Epithelial cell of prostate (primary cell): Measurements from ENCODE around the gene CTXN1.
A peak's percentile ranks its signal among the peaks of the same experiment; 100 is the strongest.
"Not testable (repeated sequence)": the region's sequence is repeated elsewhere in the genome, so short reads cannot be mapped to it uniquely, and the experiment has no call there.

Source experiments
- DNase-seq: peaks from one replicate; pipeline ENCODE4 v3.0.0-alpha.2; 2011; ENCODE audit warnings: low read depth, low spot score
- H3K27ac ChIP-seq: fragments of 450-650 bp; 2 replicates; pipeline ENCODE4 v1.5.1; 2017; ENCODE audit warnings: mild to moderate bottlenecking

Gene CTXN1

DNA sequence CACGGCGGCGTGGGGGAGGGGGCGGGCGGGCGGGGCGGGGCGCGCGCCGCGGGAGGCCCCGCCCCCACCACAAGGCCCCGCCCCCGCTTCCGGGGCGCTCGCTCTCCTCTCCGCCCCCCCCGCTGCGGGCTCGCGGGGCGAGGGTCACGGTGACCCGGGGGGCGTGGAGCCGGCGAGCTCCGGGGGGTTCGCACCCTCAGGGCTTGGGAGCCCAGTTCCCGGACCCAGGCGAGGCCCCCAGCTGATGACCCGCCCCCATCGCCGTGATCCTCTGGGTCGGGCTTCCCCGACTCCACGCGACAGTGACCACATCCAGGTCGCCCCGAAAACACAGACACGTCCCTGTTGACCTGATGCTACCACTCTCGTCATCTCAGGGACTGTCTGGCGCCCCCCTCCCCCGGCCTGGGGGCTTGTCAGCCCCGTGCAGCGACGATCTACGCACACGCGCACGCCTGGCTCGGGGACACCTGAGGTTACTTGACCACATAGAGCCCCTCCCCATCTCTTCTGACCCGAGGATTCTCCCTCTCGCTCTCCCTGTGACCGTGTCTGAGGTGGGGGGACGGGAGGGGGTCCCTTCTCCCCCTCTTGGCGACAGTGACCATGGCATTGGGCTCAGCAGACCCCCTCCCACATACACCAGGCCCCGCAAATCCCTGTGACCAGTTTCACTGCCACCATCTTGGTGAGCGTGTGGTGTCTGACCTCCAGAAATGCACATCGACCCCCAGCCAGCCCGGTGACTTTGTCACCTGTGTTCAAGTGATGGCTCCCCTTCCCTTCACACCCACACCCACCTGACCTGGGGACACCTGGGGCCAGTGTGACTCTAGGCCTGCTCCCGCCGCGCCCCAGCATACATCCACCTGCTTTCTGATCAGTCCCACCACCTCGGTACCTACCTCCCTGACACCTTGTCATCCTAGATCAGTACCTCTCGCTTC, 21.6 kb downstream of the CTXN1 start:
- no peak for DNase-seq
- H3K27ac ChIP-seq, result peak overlapping the region; percentile 81

DNA sequence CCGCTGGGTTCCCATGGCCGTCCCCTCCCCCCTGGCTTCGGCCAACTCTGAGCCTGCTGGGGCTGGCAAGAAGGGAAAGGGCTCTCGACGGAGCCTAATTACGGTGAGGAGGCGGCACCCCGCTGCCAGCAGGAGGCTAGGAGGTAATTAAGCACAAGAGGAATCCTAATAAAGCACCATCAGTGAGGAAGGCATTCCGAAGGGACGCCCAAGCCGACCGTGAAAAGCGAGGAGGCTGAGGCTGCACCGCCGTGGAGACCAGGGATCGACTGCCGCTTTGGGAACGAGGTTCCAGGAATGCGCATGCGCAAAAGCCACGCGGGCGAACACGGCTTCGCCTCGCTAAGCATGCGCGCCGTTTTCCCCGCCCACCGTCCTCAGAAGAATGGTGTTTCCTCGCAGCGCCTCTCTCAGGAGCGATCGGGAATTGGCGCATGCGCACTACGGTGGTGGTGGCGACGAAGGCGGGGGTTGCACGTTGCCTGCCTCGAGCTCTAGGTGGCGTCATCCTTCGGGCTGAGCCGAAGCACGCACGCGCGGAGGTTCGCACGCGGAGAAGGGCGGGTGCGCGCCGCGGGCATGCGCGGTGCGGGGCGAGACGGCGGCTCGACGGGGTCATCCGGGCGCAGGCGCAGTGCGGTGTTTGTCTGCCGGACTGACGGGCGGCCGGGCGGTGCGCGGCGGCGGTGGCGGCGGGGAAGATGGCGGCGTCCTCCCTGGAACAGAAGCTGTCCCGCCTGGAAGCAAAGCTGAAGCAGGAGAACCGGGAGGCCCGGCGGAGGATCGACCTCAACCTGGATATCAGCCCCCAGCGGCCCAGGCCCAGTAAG, 22.5 kb downstream of the CTXN1 start, which contains the start of gene MAP2K7:
TSS of gene MAP2K7 (plus strand) at position 634 of the 830 bp plus-strand sequence. CDS start at position 702, 68 bp downstream.
- peak within 1 kb of the TSS; percentile 81 for H3K27ac ChIP-seq
- DNase-seq, result peak; percentile 89

DNA sequence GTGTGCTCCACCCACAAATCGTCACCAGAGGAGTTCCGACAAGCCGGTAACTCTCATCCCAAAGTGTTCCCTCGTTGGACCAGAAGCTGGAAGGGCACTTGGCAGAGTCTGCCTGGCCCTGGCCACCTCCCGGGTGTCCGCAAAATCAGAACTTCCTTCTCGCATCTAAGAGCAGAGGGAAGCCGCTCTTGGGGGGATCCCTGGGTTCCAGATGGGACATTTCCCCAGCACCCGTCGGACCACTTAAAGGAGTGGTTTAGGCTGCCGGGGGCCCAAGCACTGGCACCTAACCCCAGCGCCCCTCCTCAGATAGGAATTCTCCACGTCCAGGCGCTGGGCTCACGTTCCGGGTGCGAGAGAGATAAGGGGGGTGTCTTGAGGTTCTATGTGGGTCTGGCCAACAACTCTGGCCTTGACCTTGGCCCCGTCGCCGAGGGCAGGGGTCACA, 23.1 kb downstream of the CTXN1 start:
- no peak for DNase-seq

DNA sequence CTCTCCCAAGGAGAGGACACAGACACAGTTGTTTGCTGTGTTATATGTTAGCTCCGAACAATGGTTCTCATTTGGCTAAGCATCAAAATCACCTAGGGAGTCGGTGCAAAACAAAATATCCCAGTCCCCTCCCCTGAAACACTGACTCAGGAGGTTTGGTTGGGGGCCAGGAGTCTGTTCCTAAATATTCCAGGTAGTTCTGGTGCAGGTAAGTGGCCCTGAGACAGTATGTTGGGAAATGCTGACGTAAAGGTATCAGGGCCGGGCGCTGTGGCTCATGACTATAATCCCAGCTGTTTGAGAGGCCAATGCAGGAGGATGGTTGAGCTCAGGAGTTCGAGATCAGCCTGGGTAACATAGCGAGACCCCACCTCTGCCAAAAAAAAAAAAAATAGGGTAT, 24.6 kb downstream of the CTXN1 start:
- DNase-seq, result no peak

More for the DNA sequence above, 23.1 kb downstream of the CTXN1 start:
- peak overlapping the region; percentile 81 for H3K27ac ChIP-seq

DNA sequence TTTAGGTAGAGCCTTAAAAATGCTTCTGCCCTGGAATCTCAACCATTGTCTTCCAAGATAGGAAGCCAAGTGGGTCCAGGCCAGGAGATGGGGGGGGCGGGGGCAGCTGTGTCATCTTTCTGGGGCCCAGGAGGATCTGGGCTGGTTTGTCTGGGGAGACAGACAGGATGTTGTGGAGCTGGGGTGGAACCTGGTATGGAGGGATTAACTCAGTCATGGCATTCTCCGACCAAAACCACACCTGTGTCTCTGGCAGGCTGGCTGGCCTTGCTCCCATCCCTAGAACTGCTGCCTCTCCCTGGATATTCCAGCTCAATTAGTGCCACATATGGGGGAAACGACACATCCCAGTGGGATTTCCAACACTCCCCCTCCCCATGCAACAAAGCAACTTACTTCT, 25.0 kb downstream of the CTXN1 start:
- H3K27ac ChIP-seq, result peak overlapping the region; percentile 81

More for the DNA sequence above, 24.6 kb downstream of the CTXN1 start:
- peak overlapping the region; percentile 81 for H3K27ac ChIP-seq

DNA sequence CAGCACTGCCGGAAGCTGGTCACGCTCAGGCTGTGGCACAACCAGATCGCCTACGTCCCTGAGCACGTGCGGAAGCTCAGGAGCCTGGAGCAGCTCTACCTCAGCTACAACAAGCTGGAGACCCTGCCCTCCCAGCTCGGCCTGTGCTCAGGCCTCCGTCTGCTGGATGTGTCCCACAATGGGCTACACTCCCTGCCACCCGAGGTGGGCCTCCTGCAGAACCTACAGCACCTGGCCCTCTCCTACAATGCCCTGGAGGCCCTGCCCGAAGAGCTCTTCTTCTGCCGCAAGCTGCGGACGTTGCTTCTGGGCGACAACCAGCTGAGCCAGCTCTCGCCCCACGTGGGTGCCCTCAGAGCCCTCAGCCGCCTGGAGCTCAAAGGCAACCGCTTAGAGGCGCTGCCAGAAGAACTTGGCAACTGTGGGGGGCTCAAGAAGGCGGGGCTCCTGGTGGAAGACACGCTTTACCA, 25.5 kb downstream of the CTXN1 start:
- peak overlapping the region; percentile 81 for H3K27ac ChIP-seq
- no peak for DNase-seq

More for the DNA sequence above, 25.0 kb downstream of the CTXN1 start:
- no peak for DNase-seq

DNA sequence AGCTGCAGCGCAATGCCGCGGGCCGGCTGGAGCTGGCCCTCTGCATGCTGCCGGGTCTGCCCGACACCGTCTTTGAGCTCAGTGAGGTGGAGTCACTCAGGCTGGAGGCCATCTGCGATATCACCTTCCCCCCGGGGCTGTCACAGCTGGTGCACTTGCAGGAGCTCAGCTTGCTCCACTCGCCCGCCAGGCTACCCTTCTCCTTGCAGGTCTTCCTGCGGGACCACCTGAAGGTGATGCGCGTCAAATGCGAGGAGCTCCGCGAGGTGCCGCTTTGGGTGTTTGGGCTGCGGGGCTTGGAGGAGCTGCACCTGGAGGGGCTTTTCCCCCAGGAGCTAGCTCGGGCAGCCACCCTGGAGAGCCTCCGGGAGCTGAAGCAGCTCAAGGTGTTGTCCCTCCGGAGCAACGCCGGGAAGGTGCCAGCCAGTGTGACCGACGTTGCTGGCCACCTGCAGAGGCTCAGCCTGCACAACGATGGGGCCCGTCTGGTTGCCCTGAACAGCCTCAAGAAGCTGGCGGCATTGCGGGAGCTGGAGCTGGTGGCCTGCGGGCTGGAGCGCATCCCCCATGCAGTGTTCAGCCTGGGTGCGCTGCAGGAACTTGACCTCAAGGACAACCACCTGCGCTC, 26.1 kb downstream of the CTXN1 start:
- no peak for DNase-seq
- H3K27ac ChIP-seq, result peak overlapping the region; percentile 81

DNA sequence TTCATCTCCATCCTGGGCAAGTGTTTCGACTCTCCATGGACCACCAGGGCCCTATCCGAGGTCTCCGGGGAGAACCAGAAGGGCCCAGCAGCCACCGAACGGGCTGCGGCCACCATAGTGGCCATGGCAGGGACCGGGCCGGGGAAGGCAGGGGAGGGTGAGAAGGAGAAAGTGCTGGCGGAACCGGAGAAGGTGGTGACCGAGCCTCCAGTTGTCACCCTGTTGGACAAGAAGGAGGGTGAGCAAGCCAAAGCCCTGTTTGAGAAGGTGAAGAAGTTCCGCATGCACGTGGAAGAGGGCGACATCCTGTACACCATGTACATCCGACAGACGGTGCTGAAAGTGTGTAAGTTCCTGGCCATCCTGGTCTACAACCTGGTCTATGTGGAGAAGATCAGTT, 27.0 kb downstream of the CTXN1 start:
- no peak for DNase-seq
- H3K27ac ChIP-seq, result no peak overlapping the region

DNA sequence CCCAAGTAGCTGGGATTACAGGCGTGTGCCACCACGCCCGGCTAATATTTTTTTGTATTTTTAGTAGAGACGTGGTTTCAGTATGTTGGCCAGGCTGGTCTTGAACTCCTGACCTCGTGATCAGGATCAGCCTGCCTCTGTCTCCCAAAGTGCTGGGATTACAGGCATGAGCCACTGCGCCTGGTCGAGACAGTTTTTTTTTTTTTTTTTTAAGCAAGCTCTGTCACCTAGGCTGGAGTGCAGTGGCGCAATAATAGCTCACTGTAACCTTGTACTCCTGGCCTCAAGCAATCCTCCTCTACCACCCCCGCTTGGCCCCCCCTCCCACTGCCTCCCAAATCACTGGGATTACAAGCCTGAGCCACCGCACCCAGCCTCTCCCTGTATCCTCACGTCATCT, 28.6 kb downstream of the CTXN1 start:
- no peak for DNase-seq
- no peak overlapping the region for H3K27ac ChIP-seq

DNA sequence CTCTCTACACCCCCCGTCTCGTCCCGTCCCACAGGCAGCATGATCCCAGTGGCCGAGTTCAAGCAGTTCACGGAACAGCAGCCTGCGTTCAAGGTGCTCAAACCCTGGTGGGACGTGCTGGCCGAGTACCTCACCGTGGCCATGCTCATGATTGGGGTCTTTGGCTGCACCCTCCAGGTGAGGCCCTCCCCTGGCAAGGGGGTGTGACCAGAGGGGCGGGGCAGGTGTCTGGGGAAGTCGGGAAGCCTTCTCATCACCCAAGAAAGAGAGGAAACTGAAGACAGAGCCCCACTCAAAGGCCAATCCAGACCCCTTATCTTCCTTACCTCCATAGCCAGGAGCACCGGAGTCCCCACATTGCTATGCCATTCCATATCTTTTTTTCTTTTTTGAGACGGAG, 30.4 kb downstream of the CTXN1 start:
- no peak overlapping the region for H3K27ac ChIP-seq
- no peak for DNase-seq

DNA sequence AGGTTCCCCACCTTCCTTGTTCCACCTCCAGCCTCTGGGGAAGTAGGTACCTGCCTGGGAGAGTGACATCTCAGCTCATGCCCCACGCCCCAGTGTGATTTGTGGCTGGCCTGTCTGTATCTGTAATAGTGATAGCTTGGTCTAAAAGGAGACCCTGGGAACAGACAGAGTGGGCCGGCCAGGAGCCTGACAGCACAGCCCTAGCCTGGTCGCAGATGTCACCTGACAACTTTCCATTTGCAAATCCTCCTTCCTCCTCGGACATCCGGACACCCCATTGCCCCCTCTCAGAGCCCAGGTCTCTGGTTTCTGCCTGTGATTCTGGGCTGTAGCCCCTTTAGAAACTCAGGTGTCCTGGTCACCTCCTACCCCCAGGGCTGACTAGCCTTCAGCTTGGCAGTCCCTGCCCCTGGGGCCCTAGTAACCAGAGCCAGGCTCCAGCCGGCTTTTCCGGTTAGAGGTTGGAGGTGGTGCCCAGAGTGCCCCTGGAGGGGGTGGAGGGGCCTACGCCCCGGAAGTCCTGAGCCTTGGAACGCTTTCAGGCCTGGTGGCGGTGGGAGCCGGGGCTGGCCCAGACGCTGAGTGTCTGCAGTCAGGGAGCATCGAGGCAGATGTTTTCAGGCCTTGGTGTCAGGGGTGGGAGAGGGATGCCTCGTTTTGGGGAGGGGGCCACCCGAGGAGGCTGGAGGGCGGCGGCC, 31.2 kb downstream of the CTXN1 start:
- H3K27ac ChIP-seq, result peak overlapping the region; percentile 48
- DNase-seq, result no peak

DNA sequence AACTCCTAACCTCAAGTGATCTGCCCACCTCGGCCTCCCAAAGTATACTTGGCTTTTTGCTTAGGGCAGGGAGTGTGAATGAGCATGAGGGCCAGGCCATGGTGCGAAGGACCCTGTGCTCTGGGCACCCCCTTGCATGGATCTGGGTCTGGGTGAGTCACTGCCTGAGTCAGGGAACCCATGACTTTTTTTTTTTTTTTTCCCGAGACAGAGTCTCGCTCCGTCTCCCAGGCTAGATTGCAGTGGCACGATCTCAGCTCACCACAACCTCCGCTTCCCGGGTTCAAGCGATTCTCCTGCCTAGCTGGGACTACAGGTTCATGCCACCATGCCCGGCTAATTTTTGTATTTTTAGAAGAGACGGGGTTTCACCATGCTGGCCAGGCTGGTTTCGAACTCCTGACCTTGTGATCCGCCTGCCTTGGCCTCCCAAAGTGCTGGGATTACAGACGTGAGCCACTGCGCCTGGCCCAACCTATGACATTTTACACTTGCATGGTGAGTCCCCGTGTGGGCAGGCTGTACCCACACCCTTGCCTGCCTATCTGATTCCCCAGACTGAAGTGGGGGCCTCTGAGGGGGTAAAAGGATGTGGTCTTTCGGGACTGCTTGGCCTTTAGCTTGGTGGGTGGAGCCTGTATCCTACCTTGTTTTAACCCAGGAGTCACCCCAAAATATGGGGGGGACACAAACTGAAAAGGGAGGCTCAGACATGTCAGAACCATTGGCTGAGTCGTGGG, 32.4 kb downstream of the CTXN1 start:
- DNase-seq, H3K27ac ChIP-seq: not testable (repeated sequence)

DNA sequence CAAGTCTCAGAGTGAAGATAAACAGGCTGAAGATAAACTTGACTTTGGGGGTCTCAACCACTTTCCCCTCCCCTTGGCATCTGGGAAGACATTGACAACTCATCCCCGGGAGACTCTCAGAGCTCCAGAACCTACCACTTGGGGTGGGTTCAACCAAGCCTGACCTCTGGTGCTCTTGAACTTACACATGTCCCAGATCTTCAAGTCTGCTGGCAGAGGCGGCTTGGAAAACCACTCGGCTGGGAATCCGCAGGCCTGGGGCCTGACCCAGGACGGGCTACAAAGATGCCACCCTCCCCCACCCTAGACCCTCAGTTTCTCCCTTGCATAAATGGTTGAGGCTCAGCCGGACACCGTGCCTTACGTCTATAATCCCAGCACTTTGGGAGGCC, 37.1 kb downstream of the CTXN1 start:
- no peak overlapping the region for H3K27ac ChIP-seq
- no peak for DNase-seq

DNA sequence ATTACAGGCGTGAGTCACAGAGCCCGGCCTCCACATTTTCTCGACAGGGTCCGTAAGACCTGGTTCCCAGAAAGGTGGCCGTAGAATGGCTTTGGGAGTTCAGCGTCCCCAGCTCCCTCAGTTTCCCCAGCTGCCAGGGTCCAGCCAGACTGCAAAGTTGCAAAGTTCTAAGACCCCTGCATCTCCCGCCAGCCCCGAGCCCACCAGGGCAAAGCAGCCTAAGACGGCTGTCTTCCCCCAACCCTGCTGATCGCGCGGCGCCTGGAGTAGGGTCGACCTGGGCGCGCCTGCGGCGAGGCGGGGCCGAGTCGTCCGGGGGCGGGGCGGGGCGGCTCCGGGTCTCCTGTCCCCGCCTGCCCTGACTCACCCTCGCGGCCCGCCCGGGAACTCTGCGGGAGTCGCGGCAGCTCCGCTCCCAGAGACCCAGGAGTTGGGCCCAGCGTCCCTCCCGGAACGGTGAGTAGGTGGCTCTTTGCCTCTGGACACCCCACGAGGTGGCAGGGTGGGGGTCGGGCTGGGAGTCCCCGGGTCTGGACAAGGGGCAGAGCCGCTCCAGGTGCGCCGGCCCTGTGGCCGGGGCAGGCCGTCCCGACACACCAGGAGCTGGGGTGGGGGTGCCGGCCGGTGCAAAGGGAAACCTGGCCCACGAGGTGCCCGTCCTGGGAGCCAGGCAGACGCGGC, 37.6 kb downstream of the CTXN1 start, which contains the start of gene LRRC8E:
TSS of gene LRRC8E (plus strand) at position 366 of the 681 bp plus-strand sequence. CDS start 7,094 bp downstream, outside the sequence.
- H3K27ac ChIP-seq, result no peak within 1 kb of the TSS
- DNase-seq, result no peak

DNA sequence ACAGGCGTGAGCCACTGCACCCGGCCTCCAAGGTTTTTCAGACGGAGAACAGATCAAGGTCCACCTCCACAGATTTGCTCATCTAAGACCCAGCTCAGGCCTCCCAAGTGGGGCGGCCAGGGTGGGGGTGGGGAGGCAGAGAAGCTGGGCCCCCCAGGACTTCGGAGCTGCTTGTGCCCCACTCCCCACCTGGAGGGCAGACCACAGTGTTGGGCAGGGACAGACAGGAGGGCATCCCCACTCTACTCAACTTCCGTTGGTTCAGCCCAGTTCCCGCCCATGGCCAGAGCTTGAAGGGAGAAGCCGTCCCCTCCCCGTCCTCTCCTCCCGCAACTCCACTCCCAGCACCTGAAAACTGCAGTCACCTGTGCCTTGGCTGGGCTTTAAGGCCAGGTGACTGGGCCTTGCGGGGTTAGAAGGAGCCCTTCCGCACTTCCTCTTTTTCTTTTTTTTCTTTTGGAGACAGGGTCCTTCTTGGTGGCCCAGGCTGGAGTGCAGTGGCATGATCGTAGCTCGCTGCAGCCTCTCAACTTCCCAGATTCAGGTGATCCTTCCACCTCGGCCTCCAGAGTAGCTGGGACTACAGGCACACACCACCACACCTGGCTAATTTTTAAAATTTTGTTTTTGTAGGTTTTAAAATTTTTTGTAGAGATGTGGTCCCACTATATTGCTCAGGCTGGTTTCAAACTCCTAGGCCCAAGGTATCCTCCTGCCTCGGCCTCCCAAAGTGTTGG, 38.4 kb downstream of the CTXN1 start:
- no peak overlapping the region for H3K27ac ChIP-seq
- no peak for DNase-seq

DNA sequence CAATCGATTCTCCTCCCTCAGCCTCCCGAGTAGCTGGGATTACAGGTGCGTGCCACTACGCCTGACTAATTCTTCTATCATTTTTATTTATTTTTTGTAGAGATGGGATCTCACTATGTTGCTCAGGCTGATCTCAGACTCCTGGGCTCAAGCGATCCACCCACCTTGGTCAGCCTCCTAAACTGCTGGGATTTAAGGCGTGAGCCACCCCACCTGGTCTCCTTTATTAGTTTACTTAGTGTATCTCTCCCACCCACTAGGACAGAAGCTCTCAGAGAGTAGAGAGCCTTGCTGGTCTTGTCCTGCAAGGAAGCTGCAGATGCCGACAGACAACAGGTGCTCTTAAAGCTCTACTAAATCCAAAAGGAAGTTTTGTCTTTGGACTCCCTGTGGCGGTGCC, 40.1 kb downstream of the CTXN1 start:
- no peak overlapping the region for H3K27ac ChIP-seq
- no peak for DNase-seq

DNA sequence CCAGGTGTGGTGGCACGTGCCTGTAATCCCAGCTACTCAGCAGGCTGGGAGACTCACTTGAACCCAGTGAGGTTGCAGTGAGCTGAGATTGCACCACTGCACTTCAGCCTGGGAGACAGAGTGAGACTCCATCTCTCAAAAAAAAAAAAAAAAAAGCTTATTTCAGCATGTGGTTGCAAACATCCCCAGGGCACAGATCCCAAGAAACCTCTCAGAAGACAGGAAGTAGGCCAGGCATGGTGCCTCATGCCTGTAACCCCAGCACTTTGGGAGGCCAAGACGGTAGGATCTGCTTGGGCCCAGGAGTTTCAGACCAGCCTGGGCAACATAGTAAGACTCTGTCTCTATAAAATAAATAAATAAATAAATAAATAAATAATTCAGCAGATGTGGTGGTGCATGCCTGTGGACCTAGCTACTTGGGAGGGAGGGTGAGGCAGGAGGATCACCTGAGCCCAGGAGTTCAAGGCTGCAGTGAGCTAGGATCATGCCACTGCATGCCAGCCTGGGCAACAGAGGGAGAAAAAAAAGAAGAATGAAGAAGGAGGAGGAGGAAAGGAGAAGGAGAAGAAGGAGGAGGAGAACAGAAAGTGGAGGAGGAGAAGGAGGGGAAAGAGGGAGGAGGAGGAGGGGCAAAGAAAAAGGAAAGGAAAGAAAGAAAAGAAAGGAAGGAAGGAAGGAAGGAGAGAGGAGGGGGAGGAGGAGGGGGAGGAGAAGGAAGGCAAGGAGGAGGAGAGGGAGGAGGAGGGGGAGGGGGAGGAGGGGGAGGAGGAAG, 42.0 kb downstream of the CTXN1 start:
- DNase-seq, result no peak
- H3K27ac ChIP-seq, result no peak overlapping the region
